NCI-H2196 treated with DMSO at 0.1 percent for 48 hours (cell line): Measurements from ENCODE around the gene MTSS2.

ENCODE experiments used
- DNase-seq: peaks from one replicate; lab custom pipeline; 2025; ENCODE audit not compliant: unreplicated experiment; lab: John Stamatoyannopoulos, UW

Gene MTSS2, protein sequence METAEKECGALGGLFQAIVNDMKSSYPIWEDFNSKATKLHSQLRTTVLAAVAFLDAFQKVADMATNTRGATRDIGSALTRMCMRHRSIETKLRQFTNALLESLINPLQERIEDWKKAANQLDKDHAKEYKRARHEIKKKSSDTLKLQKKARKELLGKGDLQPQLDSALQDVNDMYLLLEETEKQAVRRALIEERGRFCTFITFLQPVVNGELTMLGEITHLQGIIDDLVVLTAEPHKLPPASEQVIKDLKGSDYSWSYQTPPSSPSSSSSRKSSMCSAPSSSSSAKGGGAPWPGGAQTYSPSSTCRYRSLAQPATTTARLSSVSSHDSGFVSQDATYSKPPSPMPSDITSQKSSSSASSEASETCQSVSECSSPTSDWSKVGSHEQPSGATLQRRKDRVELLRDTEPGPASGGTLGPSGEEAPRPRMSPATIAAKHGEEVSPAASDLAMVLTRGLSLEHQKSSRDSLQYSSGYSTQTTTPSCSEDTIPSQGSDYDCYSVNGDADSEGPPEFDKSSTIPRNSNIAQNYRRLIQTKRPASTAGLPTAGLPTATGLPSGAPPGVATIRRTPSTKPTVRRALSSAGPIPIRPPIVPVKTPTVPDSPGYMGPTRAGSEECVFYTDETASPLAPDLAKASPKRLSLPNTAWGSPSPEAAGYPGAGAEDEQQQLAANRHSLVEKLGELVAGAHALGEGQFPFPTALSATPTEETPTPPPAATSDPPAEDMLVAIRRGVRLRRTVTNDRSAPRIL

DNA sequence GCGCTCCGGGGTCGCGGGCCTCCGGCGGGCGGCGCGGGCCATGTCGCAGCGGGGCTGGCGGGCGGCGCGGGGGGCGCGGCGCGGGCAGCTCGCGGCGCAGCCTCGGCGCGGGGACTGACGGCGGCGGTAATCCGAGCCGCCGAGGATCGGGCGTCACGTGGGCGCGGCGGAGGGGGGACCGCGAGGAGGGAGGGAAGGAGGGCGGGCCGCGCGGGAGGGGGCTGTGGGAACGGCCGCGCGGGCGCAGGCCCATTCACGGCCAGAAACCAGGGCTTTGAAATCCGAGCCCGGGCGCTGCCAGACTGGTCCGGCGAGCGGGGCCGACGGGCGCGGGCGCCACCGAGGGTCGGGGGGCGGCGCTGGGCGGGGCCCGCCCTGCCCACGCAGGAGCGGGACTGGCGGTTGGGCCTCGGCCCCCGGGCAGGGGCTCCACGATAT, at the start of gene MTSS2:
MTSS2 (minus strand) TSS at position 116 of the 438 bp plus-strand sequence. CDS start 262 bp downstream, outside the sequence.
- DNase-seq = peak; percentile 39

GRCh38 chr16:70735141-70735979, 49.5 kb upstream of the MTSS2 start:
- DNase-seq = no peak

DNA sequence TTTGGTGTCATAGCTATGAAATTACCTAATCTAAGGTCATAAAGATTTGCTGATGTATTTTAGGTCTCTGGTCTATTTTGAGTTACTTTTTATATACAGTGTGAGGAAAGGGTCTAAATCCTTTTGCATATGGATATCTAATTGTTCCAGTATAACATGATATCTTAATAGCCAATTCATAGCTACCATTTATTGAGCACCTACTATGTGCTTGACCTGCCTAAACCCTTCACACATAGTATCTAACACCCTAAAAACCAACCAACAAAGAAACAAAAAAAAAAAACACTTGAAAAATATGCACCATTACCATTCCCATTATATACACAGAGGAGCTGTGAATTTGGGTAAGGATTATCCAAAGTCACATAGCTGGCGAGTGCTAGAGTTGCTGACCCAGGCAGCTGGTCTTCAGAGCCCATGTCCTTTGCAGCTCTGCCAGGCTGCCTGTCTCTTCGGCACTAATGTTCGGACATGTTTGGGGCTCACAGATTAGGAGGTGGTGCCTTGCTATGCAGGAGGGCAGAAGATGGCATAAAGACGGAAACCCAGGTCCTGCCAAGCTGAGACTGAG, 48.8 kb upstream of the MTSS2 start:
- DNase-seq = no peak

DNA sequence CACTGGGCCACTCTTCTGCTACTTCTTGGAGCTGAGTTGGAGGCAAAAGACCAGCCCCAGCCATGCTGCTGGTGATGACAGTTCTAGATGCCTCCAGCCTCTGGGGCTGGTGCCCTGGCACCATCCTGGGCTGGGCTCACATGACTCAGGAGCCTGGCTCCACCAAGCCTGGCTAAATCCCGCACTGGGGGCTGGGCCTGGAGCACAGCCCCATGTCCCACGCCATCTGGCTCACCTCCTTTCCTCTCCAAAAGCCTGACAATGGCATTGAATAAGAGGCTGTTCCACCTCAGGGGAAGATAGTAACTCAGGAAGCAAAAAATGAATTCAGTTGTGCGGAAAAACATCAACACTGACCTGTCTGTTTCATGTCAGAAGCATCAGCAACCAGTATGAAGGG, 45.1 kb upstream of the MTSS2 start:
- DNase-seq = no peak

GRCh38 chr16:70730031-70730430, 44.2 kb upstream of the MTSS2 start:
- no peak for DNase-seq

- DNase-seq = no peak
Measured at GRCh38 chr16:70729292-70729691, 43.4 kb upstream of the MTSS2 start.

DNA sequence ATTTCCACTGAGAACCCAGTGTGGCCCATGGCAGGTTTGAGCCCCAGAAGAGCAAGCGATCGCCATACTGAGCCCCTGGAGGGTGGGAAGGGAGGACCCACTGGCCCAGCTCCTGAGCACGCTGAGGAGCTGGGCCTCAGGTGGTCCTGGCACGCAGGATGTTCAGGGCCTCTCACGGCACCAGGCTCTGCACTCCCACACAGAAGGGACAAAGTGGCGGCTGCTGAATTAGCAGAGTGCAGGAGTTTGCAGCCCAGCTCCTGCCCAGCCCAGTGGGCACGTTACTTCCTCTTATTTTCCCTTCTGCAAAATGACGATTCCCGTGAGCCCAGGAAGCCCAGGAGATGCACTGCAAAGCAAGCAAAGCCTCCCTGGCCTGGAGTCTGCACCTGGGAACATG, 42.3 kb upstream of the MTSS2 start:
- DNase-seq = no peak

DNA sequence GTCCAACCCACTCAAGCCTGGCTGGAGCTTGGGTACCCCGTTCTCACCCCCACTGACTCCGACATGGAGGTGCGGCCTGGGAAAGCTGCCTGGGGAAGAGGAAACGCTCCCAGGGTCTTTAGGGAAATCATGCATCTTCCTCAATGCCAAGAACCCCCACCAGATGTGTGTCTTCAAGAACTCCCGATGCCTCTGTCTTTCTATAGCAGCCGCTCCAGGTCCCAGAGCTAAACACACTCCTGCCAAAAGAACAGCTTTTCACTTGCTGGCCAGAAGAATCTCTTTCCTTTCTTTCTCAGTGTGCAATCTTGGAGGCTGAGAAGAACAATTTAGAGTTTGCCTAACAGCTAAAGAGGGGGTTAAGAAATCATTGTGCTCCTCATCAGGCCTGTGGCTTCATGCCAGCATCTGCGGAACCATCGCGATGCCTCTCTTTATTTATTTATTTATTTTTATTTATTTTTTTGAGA, 41.1 kb upstream of the MTSS2 start:
- DNase-seq = no peak

DNA sequence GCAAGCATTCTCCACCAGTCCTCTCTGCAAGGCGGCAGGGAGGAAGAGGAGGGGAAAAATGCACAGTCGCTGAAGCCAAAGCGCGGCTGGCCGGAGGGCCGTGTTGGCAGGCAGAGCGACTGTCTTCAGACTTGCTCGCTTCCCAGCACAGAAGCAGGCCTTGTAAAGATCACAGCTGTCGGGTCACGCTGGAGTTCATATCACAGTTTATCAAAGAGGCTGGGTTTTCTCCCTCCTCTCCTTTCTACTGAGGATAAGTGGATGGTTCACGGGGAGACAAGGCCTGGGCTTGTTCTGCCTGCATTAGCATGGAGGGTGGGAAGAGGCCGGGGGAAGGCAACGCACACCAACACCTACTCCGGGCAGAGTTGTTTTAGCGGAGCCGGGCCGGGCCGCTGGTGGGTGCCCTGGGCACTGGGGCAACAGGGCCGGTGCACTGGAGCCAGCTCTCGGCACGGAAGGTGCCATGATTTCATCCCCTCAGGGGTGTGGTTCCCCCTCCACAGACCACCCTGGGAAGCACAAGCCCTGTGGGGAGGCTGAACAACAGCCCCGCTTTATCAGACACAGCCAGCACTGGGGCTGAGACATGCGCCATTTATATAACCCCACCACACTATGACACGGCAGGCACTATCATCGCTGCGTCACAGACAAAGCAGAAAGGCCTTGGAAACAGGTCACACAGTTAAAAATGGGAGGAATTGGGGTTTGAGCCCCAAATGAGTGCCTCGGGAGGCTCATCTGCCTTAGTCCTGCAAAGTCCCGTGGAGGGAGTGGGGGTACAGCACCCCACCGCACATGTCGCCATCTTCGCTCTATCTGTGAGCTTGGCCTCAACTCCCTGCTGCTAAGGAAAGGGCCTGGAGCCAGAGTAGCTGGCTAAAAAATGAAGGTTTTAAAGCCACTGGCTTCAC, 40.3 kb upstream of the MTSS2 start:
- no peak for DNase-seq

- DNase-seq = no peak
Measured at GRCh38 chr16:70725024-70725911, 39.4 kb upstream of the MTSS2 start.

GRCh38 chr16:70724146-70725023, 38.5 kb upstream of the MTSS2 start:
- no peak for DNase-seq

DNA sequence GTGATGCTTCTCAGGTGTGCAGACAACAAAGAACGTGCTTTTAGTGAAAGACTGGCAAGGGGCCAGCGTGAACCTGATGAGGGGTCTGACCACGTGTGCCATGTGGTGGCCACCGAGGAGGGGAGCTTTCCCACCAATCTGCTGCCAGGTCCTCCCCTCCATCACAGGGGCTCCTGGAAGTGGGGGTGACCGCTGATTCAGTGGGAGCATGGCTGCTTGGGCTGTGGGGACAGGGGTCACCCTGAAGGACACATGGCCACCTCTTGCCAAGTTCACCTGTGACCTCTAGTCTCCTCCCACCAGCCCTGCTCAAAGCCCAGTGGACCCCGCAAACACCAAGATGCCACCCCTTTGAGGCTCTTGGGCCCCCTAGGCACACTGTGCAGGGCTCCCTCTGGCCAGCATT, 37.9 kb upstream of the MTSS2 start:
- no peak for DNase-seq

- DNase-seq = no peak
Measured at GRCh38 chr16:70721202-70721963, 35.5 kb upstream of the MTSS2 start.

- no peak for DNase-seq
Measured at GRCh38 chr16:70720425-70721201, 34.8 kb upstream of the MTSS2 start.

DNA sequence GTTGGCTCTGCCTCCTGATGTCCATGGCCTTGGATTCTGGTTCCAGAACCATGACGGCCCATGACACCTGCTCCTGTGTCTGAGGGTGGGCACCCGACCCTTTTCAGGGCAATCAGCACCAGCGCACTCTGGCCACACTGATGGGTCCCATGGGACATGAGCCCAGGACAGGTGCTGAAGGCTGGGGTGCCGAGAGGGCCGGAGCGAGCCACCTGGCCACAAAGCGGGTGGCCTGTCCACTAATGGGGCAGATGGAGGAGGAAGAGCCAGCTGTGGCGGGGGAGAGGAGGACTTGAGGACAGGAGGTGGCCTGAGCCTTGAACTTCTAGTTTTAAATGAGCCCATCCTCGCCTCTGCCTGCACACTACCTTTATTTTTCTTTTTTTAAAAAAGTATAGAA, 31.2 kb upstream of the MTSS2 start:
- no peak for DNase-seq

- peak; percentile 17 for DNase-seq
Measured at GRCh38 chr16:70715860-70716357, 30.1 kb upstream of the MTSS2 start.
